ENCODE results near the gene TSPAN18.

The TSPAN18 gene

GRCh38 chr11:44737245-44738085 is 10.7 kb downstream of the TSPAN18 start:
- TF ChIP-seq ZNF274 (IDR thresholded peaks at IDR 0.05; ENCODE audit: low read depth, low read length), result no peak

GRCh38 chr11:44738791-44739190 is 12.0 kb downstream of the TSPAN18 start:
- H3K4me3 ChIP-seq (ENCODE audit: low read length), result no peak overlapping the region
- TF ChIP-seq ZNF274 (IDR thresholded peaks at IDR 0.05; ENCODE audit: low read depth, low read length), result no peak

More at GRCh38 chr11:44737245-44738085, 10.7 kb downstream of the TSPAN18 start:
- H3K4me3 ChIP-seq (ENCODE audit: low read length), result no peak overlapping the region

- no peak overlapping the region for H3K4me3 ChIP-seq (ENCODE audit: low read length)
- no peak for TF ChIP-seq ZNF274 (IDR thresholded peaks at IDR 0.05; ENCODE audit: low read depth, low read length)
These were observed 14.2 kb downstream of the TSPAN18 start for GRCh38 chr11:44740967-44741366.

GRCh38 chr11:44741976-44742375 is 15.2 kb downstream of the TSPAN18 start:
- TF ChIP-seq ZNF274 (IDR thresholded peaks at IDR 0.05; ENCODE audit: low read depth, low read length), result no peak
- H3K4me3 ChIP-seq (ENCODE audit: low read length), result no peak overlapping the region

GRCh38 chr11:44742508-44743246 is 15.9 kb downstream of the TSPAN18 start:
- no peak overlapping the region for H3K4me3 ChIP-seq (ENCODE audit: low read length)
- no peak for TF ChIP-seq ZNF274 (IDR thresholded peaks at IDR 0.05; ENCODE audit: low read depth, low read length)

GRCh38 chr11:44743326-44743725 is 16.6 kb downstream of the TSPAN18 start:
- no peak for TF ChIP-seq ZNF274 (IDR thresholded peaks at IDR 0.05; ENCODE audit: low read depth, low read length)
- no peak overlapping the region for H3K4me3 ChIP-seq (ENCODE audit: low read length)

- H3K4me3 ChIP-seq (ENCODE audit: low read length), result no peak overlapping the region
- no peak for TF ChIP-seq ZNF274 (IDR thresholded peaks at IDR 0.05; ENCODE audit: low read depth, low read length)
These were observed 17.3 kb downstream of the TSPAN18 start for GRCh38 chr11:44743959-44744557.

- no peak for TF ChIP-seq ZNF274 (IDR thresholded peaks at IDR 0.05; ENCODE audit: low read depth, low read length)
- no peak overlapping the region for H3K4me3 ChIP-seq (ENCODE audit: low read length)
These were observed 20.1 kb downstream of the TSPAN18 start for GRCh38 chr11:44746894-44747293.

GRCh38 chr11:44747316-44747715 is 20.6 kb downstream of the TSPAN18 start:
- no peak overlapping the region for H3K4me3 ChIP-seq (ENCODE audit: low read length)
- TF ChIP-seq ZNF274 (IDR thresholded peaks at IDR 0.05; ENCODE audit: low read depth, low read length), result no peak

- no peak for TF ChIP-seq ZNF274 (IDR thresholded peaks at IDR 0.05; ENCODE audit: low read depth, low read length)
- no peak overlapping the region for H3K4me3 ChIP-seq (ENCODE audit: low read length)
These were observed 21.1 kb downstream of the TSPAN18 start for GRCh38 chr11:44747836-44748235.

- H3K4me3 ChIP-seq (ENCODE audit: low read length), result no peak overlapping the region
- TF ChIP-seq ZNF274 (IDR thresholded peaks at IDR 0.05; ENCODE audit: low read depth, low read length), result no peak
These were observed 21.8 kb downstream of the TSPAN18 start for GRCh38 chr11:44748606-44749005.

- TF ChIP-seq ZNF274 (IDR thresholded peaks at IDR 0.05; ENCODE audit: low read depth, low read length), result no peak
- H3K4me3 ChIP-seq (ENCODE audit: low read length), result no peak overlapping the region
These were observed 22.4 kb downstream of the TSPAN18 start for GRCh38 chr11:44749189-44749588.

GRCh38 chr11:44750551-44751465 is 24.0 kb downstream of the TSPAN18 start:
- TF ChIP-seq ZNF274 (IDR thresholded peaks at IDR 0.05; ENCODE audit: low read depth, low read length), result no peak

GRCh38 chr11:44752300-44752699 is 25.5 kb downstream of the TSPAN18 start:
- TF ChIP-seq ZNF274 (IDR thresholded peaks at IDR 0.05; ENCODE audit: low read depth, low read length), result no peak
- no peak overlapping the region for H3K4me3 ChIP-seq (ENCODE audit: low read length)

More at GRCh38 chr11:44750551-44751465, 24.0 kb downstream of the TSPAN18 start:
- H3K4me3 ChIP-seq (ENCODE audit: low read length), result no peak overlapping the region

Data from GM08714 (cell line).